Measurements from ENCODE around the gene DIRAS3.

DNA sequence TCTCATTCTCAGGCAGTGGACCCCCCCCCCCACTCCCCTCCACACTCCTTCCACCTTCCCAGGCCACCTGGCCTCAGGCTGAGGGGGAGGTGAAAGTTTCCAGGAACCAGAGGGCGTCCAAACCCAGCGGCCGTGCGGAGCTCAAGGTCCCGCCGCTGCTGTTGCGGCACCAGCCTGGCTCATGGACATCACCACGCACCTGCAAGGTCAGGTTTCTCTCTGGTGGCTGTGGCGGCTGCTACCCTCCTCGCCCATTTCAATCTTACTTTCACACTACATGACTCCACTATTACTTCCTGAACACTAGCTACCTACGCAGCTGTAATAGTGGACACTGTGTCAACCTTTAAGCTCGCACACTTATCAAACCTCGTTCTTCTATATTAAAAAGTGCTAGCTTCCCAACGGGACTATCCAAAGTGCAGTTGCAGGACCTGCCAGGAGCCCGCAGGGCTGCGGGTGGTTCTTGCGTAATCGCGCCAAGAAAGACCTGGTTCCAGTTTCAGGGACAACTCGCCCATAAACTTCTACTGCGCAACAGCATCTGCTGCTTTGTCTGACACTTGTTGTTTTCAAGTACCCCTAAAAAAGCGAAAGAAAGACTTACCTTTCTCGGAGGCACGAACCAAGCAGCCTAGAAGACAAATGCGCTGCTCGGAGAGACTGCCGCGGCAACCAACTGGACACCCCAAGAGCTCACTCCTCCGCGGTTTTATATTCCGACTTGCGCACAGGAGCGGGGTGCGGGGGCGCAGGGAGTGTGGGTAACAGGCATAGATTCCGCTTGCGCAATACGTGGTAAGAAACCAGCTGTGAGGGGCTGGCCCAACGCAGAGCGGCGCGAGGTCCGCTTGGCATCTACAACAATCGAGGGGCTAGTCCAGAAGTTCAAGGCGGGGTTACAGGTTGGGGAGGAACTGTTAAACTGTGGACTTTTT is at the start of gene DIRAS3:
- TF ChIP-seq CTCF (IDR thresholded peaks at IDR 0.05; ENCODE audit: poor library complexity, severe bottlenecking) (no peak), RAD21 (conservative IDR thresholded peaks at IDR 0.05) (no peak), TAF1 (IDR thresholded peaks at IDR 0.05; ENCODE audit: low read depth) (no peak), POLR2AphosphoS5 (IDR thresholded peaks at IDR 0.05) (no peak)
